ENCODE data around the gene PCBD2.
"Not testable (repeated sequence)": the region's sequence is repeated elsewhere in the genome, so short reads cannot be mapped to it uniquely, and the experiment has no call there.

The PCBD2 gene

GRCh38 chr5:134904610-134905245 lies at the start of gene PCBD2:
TSS of gene PCBD2 (plus strand) at chr5:134905131. CDS start at chr5:134905140, 9 bp downstream.
- peak; percentile 70 to 85 (median 81) for DNase-seq (ENCODE audit: low read depth in 3 of 3, low spot score in 1 of 3)

GRCh38 chr5:134856465-134856864 lies 48.5 kb upstream of the PCBD2 start:
- not testable (repeated sequence) for DNase-seq (ENCODE audit: low read depth in 3 of 3, low spot score in 1 of 3)

- no peak for DNase-seq (ENCODE audit: low read depth in 3 of 3, low spot score in 1 of 3)
These were observed 47.5 kb upstream of the PCBD2 start for GRCh38 chr5:134857401-134857800.

- no peak for DNase-seq (ENCODE audit: low read depth in 3 of 3, low spot score in 1 of 3)
These were observed 40.2 kb upstream of the PCBD2 start for GRCh38 chr5:134864707-134865106.

- no peak for DNase-seq (ENCODE audit: low read depth in 3 of 3, low spot score in 1 of 3)
These were observed 31.4 kb upstream of the PCBD2 start for GRCh38 chr5:134873494-134873893.

- peak; percentile 40 to 66 (median 57) for DNase-seq (ENCODE audit: low read depth in 3 of 3, low spot score in 1 of 3)
These were observed 30.7 kb upstream of the PCBD2 start, which contains the start of gene TXNDC15 for GRCh38 chr5:134873987-134874830. TSS of gene TXNDC15 (plus strand) at chr5:134874371. CDS start at chr5:134874428, 57 bp downstream.

GRCh38 chr5:134874831-134875655 lies 29.9 kb upstream of the PCBD2 start:
- peak in 1 of 3 donors; percentile 7 for DNase-seq (ENCODE audit: low read depth in 3 of 3, low spot score in 1 of 3)

- no peak for DNase-seq (ENCODE audit: low read depth in 3 of 3, low spot score in 1 of 3)
These were observed 27.8 kb upstream of the PCBD2 start for GRCh38 chr5:134877159-134877558.

GRCh38 chr5:134878403-134878802 lies 26.5 kb upstream of the PCBD2 start:
- no peak for DNase-seq (ENCODE audit: low read depth in 3 of 3, low spot score in 1 of 3)

GRCh38 chr5:134879456-134879855 lies 25.5 kb upstream of the PCBD2 start:
- no peak for DNase-seq (ENCODE audit: low read depth in 3 of 3, low spot score in 1 of 3)

GRCh38 chr5:134880937-134881336 lies 24.0 kb upstream of the PCBD2 start:
- DNase-seq (ENCODE audit: low read depth in 3 of 3, low spot score in 1 of 3): not testable (repeated sequence)

- not testable (repeated sequence) for DNase-seq (ENCODE audit: low read depth in 3 of 3, low spot score in 1 of 3)
These were observed 23.2 kb upstream of the PCBD2 start for GRCh38 chr5:134881711-134882110.

GRCh38 chr5:134887593-134888159 lies 17.3 kb upstream of the PCBD2 start:
- no peak for DNase-seq (ENCODE audit: low read depth in 3 of 3, low spot score in 1 of 3)

GRCh38 chr5:134889335-134889734 lies 15.6 kb upstream of the PCBD2 start:
- DNase-seq (ENCODE audit: low read depth in 3 of 3, low spot score in 1 of 3): no peak

- no peak for DNase-seq (ENCODE audit: low read depth in 3 of 3, low spot score in 1 of 3)
These were observed 13.5 kb upstream of the PCBD2 start for GRCh38 chr5:134891473-134891872.

- DNase-seq (ENCODE audit: low read depth in 3 of 3, low spot score in 1 of 3): no peak
These were observed 12.6 kb upstream of the PCBD2 start for GRCh38 chr5:134892282-134892681.

- no peak for DNase-seq (ENCODE audit: low read depth in 3 of 3, low spot score in 1 of 3)
These were observed 12.0 kb upstream of the PCBD2 start for GRCh38 chr5:134892926-134893325.

GRCh38 chr5:134893748-134894505 lies 11.0 kb upstream of the PCBD2 start:
- no peak for DNase-seq (ENCODE audit: low read depth in 3 of 3, low spot score in 1 of 3)

- DNase-seq (ENCODE audit: low read depth in 3 of 3, low spot score in 1 of 3): no peak
These were observed 2.7 kb upstream of the PCBD2 start for GRCh38 chr5:134902071-134902801.

Data from stimulated activated CD4-positive, alpha-beta T cell treated with anti-CD3 and anti-CD28 coated beads, TNF-alpha, amount 100 ng/mL, for 1 hour (primary cell).